IPS-15b (cell line): ENCODE data around the gene SMURF2.
"Not testable (repeated sequence)": the region's sequence is repeated elsewhere in the genome, so short reads cannot be mapped to it uniquely, and the experiment has no call there.

ENCODE experiments used
- H3K27me3 ChIP-seq: one replicate; pipeline ENCODE4 v1.6.1; 2013; ENCODE audit warnings: low read length; ENCODE audit not compliant: control insufficient read depth, insufficient read depth
- H3K36me3 ChIP-seq: one replicate; pipeline ENCODE4 v1.6.1; 2013; ENCODE audit warnings: low read length; ENCODE audit not compliant: control insufficient read depth, insufficient read depth
- H3K4me1 ChIP-seq: one replicate; pipeline ENCODE4 v1.6.1; 2013; ENCODE audit warnings: mild to moderate bottlenecking, low read length; ENCODE audit not compliant: control insufficient read depth, insufficient read depth
- H3K4me3 ChIP-seq: one replicate; pipeline ENCODE4 v1.5.1; 2013; ENCODE audit warnings: low read depth, low read length
- H3K9ac ChIP-seq: one replicate; pipeline ENCODE4 v1.6.1; 2013; ENCODE audit warnings: low read depth, mild to moderate bottlenecking, low read length
- H3K9me3 ChIP-seq: one replicate; pipeline ENCODE4 v1.6.1; 2013; ENCODE audit warnings: mild to moderate bottlenecking, low read length; ENCODE audit not compliant: control insufficient read depth, insufficient read depth

SMURF2 gene

GRCh38 chr17:64662774-64663367 is 764 bp upstream of the SMURF2 start:
- no peaks in the 10 kb centered on the region for H3K9me3 ChIP-seq
- peak overlapping the region; percentile 83 for H3K9ac ChIP-seq
- H3K4me3 ChIP-seq: peak overlapping the region; percentile 73
- H3K27me3 ChIP-seq: no peaks in the 10 kb centered on the region
- peaks cover 4% of the 10 kb centered on the region for H3K4me1 ChIP-seq
- no peaks in the 10 kb centered on the region for H3K36me3 ChIP-seq

- Histone ChIP-seq H3K4me1 (peaks cover 4% of the 10 kb centered on the region), H3K4me3 (peak overlapping the region; percentile 75), H3K36me3 (no peaks in the 10 kb centered on the region), H3K9ac (no peak overlapping the region), H3K27me3 (no peaks in the 10 kb centered on the region), H3K9me3 (no peaks in the 10 kb centered on the region)
Observed at GRCh38 chr17:64661726-64661975, 456 bp downstream of the SMURF2 start.

GRCh38 chr17:64660978-64661725 is 955 bp downstream of the SMURF2 start:
- H3K4me1 ChIP-seq, H3K9ac ChIP-seq, H3K36me3 ChIP-seq, H3K9me3 ChIP-seq, H3K27me3 ChIP-seq: not testable (repeated sequence)
- peak overlapping the region; percentile 75 for H3K4me3 ChIP-seq

GRCh38 chr17:64660195-64660977 is 1.7 kb downstream of the SMURF2 start:
- not testable (repeated sequence) for H3K4me1 ChIP-seq

GRCh38 chr17:64658931-64659330 is 3.2 kb downstream of the SMURF2 start:
- H3K9ac ChIP-seq: no peak overlapping the region
- H3K36me3 ChIP-seq: no peaks in the 10 kb centered on the region
- peaks cover 4% of the 10 kb centered on the region for H3K4me1 ChIP-seq
- no peaks in the 10 kb centered on the region for H3K27me3 ChIP-seq
- H3K4me3 ChIP-seq: no peak overlapping the region
- H3K9me3 ChIP-seq: no peaks in the 10 kb centered on the region

More at GRCh38 chr17:64660195-64660977, 1.7 kb downstream of the SMURF2 start:
- H3K9ac ChIP-seq, H3K36me3 ChIP-seq, H3K27me3 ChIP-seq, H3K9me3 ChIP-seq: not testable (repeated sequence)
- H3K4me3 ChIP-seq: peak overlapping the region; percentile 75

- Histone ChIP-seq H3K4me1 (peaks cover 4% of the 10 kb centered on the region), H3K4me3 (no peak overlapping the region), H3K27me3 (no peaks in the 10 kb centered on the region), H3K36me3 (no peaks in the 10 kb centered on the region), H3K9me3 (no peaks in the 10 kb centered on the region), H3K9ac (no peak overlapping the region)
Observed at GRCh38 chr17:64657610-64658125, 4.4 kb downstream of the SMURF2 start.

GRCh38 chr17:64655704-64656103 is 6.4 kb downstream of the SMURF2 start:
- peaks cover 4% of the 10 kb centered on the region for H3K4me1 ChIP-seq
- no peak overlapping the region for H3K4me3 ChIP-seq

GRCh38 chr17:64653985-64654355 is 8.1 kb downstream of the SMURF2 start:
- H3K27me3 ChIP-seq: no peaks in the 10 kb centered on the region
- no peak overlapping the region for H3K4me3 ChIP-seq

More at GRCh38 chr17:64655704-64656103, 6.4 kb downstream of the SMURF2 start:
- H3K9me3 ChIP-seq: no peaks in the 10 kb centered on the region
- no peaks in the 10 kb centered on the region for H3K27me3 ChIP-seq
- H3K9ac ChIP-seq: no peak overlapping the region
- H3K36me3 ChIP-seq: no peaks in the 10 kb centered on the region

GRCh38 chr17:64653325-64653984 is 8.7 kb downstream of the SMURF2 start:
- peaks cover 2% of the 10 kb centered on the region for H3K4me1 ChIP-seq
- no peak overlapping the region for H3K9ac ChIP-seq

More at GRCh38 chr17:64653985-64654355, 8.1 kb downstream of the SMURF2 start:
- no peaks in the 10 kb centered on the region for H3K4me1 ChIP-seq
- no peak overlapping the region for H3K9ac ChIP-seq
- H3K36me3 ChIP-seq: no peaks in the 10 kb centered on the region
- no peaks in the 10 kb centered on the region for H3K9me3 ChIP-seq

GRCh38 chr17:64651889-64652288 is 10.2 kb downstream of the SMURF2 start:
- Histone ChIP-seq H3K4me1 (peaks cover 2% of the 10 kb centered on the region), H3K27me3 (no peaks in the 10 kb centered on the region), H3K4me3 (no peak overlapping the region), H3K9ac (no peak overlapping the region), H3K36me3 (no peaks in the 10 kb centered on the region), H3K9me3 (no peaks in the 10 kb centered on the region)

More at GRCh38 chr17:64653325-64653984, 8.7 kb downstream of the SMURF2 start:
- Histone ChIP-seq H3K27me3 (no peaks in the 10 kb centered on the region), H3K9me3 (no peaks in the 10 kb centered on the region), H3K4me3 (no peak overlapping the region), H3K36me3 (no peaks in the 10 kb centered on the region)

- H3K27me3 ChIP-seq: no peaks in the 10 kb centered on the region
- H3K9me3 ChIP-seq: no peaks in the 10 kb centered on the region
- H3K4me3 ChIP-seq: no peak overlapping the region
- no peaks in the 10 kb centered on the region for H3K36me3 ChIP-seq
- H3K9ac ChIP-seq: no peak overlapping the region
- peaks cover 2% of the 10 kb centered on the region for H3K4me1 ChIP-seq
Observed at GRCh38 chr17:64648234-64648633, 13.9 kb downstream of the SMURF2 start.
